Purkinje cell (primary cell): ENCODE data around the gene TEX13A. TPM values are rescaled to one million over a fixed set of nuclear protein-coding genes. Genes with fewer than 3 reads are reported as not detected.

ENCODE experiments used
- polyA plus RNA-seq: library from polyadenylated mRNA; unstranded; fragments of >200 nt; fragmentation: Nextera tagmentation; gene quantifications from 2 replicates; pipeline ENCODE4 v1.2.1, GENCODE V29; 2014

The TEX13A gene
- not detected in 2 replicates for polyA plus RNA-seq

GRCh38 chrX:105220636-105221035 lies at the start of gene TEX13A:
Gene TEX13A, minus strand, starts transcription at chrX:105220694. Its CDS starts 297 bp downstream, at chrX:105220397.

